Mononuclear cell (primary cell): ENCODE data around the gene PCBP4. TPM values are rescaled to one million over a fixed set of nuclear protein-coding genes. Genes with fewer than 3 reads are reported as not detected.
A peak's percentile ranks its signal among the peaks of the same experiment; 100 is the strongest.

Experiments used
- H3K27me3 ChIP-seq: 2 replicates; pipeline ENCODE4 v1.6.0; 2011; ENCODE audit warnings: low read length, control low read depth; ENCODE audit not compliant: insufficient read depth
- H3K4me1 ChIP-seq: 2 replicates; pipeline ENCODE4 v1.5.1; 2011; ENCODE audit warnings: mild to moderate bottlenecking, low read length, control low read depth; ENCODE audit not compliant: insufficient read depth
- H3K4me3 ChIP-seq: 2 replicates; pipeline ENCODE4 v1.5.1; 2011; ENCODE audit warnings: mild to moderate bottlenecking, low read length, moderate library complexity
- H3K9me3 ChIP-seq: 2 replicates; pipeline ENCODE4 v1.5.1; 2011; ENCODE audit warnings: low read depth, mild to moderate bottlenecking, control low read depth, low read length
- total RNA-seq: library from RNA; depleted of rRNA; stranded (reverse); fragments of >200 nt; gene quantifications from one replicate; pipeline ENCODE4 v1.2.3, GENCODE V29; 2012

PCBP4 gene
- total RNA-seq, 1 donor, result 5.6 TPM

GRCh38 chr3:51968883-51969678 is 1.8 kb upstream of the PCBP4 start:
- H3K9me3 ChIP-seq, result no peaks in the 10 kb centered on the region
- H3K27me3 ChIP-seq, result no peaks in the 10 kb centered on the region
- H3K4me1 ChIP-seq, result peaks cover 20% of the 10 kb centered on the region
- no peak overlapping the region for H3K4me3 ChIP-seq

- Histone ChIP-seq H3K9me3 (no peaks in the 10 kb centered on the region), H3K4me3 (peak overlapping the region; percentile 30), H3K4me1 (peaks cover 13% of the 10 kb centered on the region), H3K27me3 (no peaks in the 10 kb centered on the region)
Measured at GRCh38 chr3:51968170-51968775, 1.0 kb upstream of the PCBP4 start.

- H3K4me3 ChIP-seq, result peak overlapping the region; percentile 30
- peaks cover 10% of the 10 kb centered on the region for H3K4me1 ChIP-seq
- no peaks in the 10 kb centered on the region for H3K27me3 ChIP-seq
- H3K9me3 ChIP-seq, result no peaks in the 10 kb centered on the region
Measured at GRCh38 chr3:51966922-51967383, 301 bp downstream of the PCBP4 start.

GRCh38 chr3:51966486-51966885 is 768 bp downstream of the PCBP4 start:
- Histone ChIP-seq H3K4me1 (peaks cover 10% of the 10 kb centered on the region), H3K9me3 (no peaks in the 10 kb centered on the region), H3K27me3 (no peaks in the 10 kb centered on the region), H3K4me3 (no peak overlapping the region)

GRCh38 chr3:51966016-51966415 is 1.2 kb downstream of the PCBP4 start:
- Histone ChIP-seq H3K9me3 (no peaks in the 10 kb centered on the region), H3K4me1 (peaks cover 10% of the 10 kb centered on the region), H3K27me3 (no peaks in the 10 kb centered on the region), H3K4me3 (no peak overlapping the region)

GRCh38 chr3:51964521-51964920 is 2.7 kb downstream of the PCBP4 start:
- H3K4me1 ChIP-seq, result peaks cover 10% of the 10 kb centered on the region
- H3K27me3 ChIP-seq, result no peaks in the 10 kb centered on the region
- no peaks in the 10 kb centered on the region for H3K9me3 ChIP-seq
- no peak overlapping the region for H3K4me3 ChIP-seq

- Histone ChIP-seq H3K4me1 (peaks cover 10% of the 10 kb centered on the region), H3K4me3 (no peak overlapping the region), H3K9me3 (no peaks in the 10 kb centered on the region), H3K27me3 (no peaks in the 10 kb centered on the region)
Measured at GRCh38 chr3:51963951-51964451, 3.3 kb downstream of the PCBP4 start.

GRCh38 chr3:51962854-51963530 is 4.3 kb downstream of the PCBP4 start:
- H3K4me3 ChIP-seq, result no peak overlapping the region

GRCh38 chr3:51961602-51962569 is 5.4 kb downstream of the PCBP4 start:
- no peak overlapping the region for H3K4me3 ChIP-seq
- H3K9me3 ChIP-seq, result no peaks in the 10 kb centered on the region
- peaks cover 11% of the 10 kb centered on the region for H3K4me1 ChIP-seq
- H3K27me3 ChIP-seq, result peaks cover 3% of the 10 kb centered on the region

More at GRCh38 chr3:51962854-51963530, 4.3 kb downstream of the PCBP4 start:
- no peaks in the 10 kb centered on the region for H3K9me3 ChIP-seq
- peaks cover 8% of the 10 kb centered on the region for H3K4me1 ChIP-seq
- H3K27me3 ChIP-seq, result no peaks in the 10 kb centered on the region

GRCh38 chr3:51961011-51961410 is 6.2 kb downstream of the PCBP4 start:
- Histone ChIP-seq H3K9me3 (no peaks in the 10 kb centered on the region), H3K4me1 (peaks cover 17% of the 10 kb centered on the region), H3K4me3 (no peak overlapping the region), H3K27me3 (peaks cover 12% of the 10 kb centered on the region)

GRCh38 chr3:51960386-51960785 is 6.9 kb downstream of the PCBP4 start:
- Histone ChIP-seq H3K4me1 (peaks cover 22% of the 10 kb centered on the region), H3K9me3 (no peaks in the 10 kb centered on the region), H3K4me3 (no peak overlapping the region), H3K27me3 (peaks cover 13% of the 10 kb centered on the region)

- Histone ChIP-seq H3K4me3 (no peak overlapping the region), H3K4me1 (peaks cover 26% of the 10 kb centered on the region), H3K27me3 (peaks cover 20% of the 10 kb centered on the region), H3K9me3 (no peaks in the 10 kb centered on the region)
Measured at GRCh38 chr3:51959651-51960050, 7.6 kb downstream of the PCBP4 start.

GRCh38 chr3:51958603-51959521 is 8.4 kb downstream of the PCBP4 start:
- Histone ChIP-seq H3K27me3 (peaks cover 20% of the 10 kb centered on the region), H3K4me3 (no peak overlapping the region), H3K9me3 (no peaks in the 10 kb centered on the region), H3K4me1 (peaks cover 34% of the 10 kb centered on the region)
